Activated CD4-positive, alpha-beta T cell treated with anti-CD3 and anti-CD28 coated beads for 1 hour (primary cell): ENCODE data around the gene TEAD1.

ENCODE experiments used
- DNase-seq: peaks from one replicate; pipeline ENCODE4 v3.0.0-alpha.2; 2020

TEAD1 gene

GRCh38 chr11:12687740-12688139 is 13.5 kb downstream of the TEAD1 start:
- DNase-seq = no peak

GRCh38 chr11:12689029-12689755 is 15.0 kb downstream of the TEAD1 start:
- DNase-seq = no peak

- no peak for DNase-seq
Measured at GRCh38 chr11:12690663-12691062, 16.4 kb downstream of the TEAD1 start.

- no peak for DNase-seq
Measured at GRCh38 chr11:12691473-12691872, 17.3 kb downstream of the TEAD1 start.

- no peak for DNase-seq
Measured at GRCh38 chr11:12692229-12693075, 18.2 kb downstream of the TEAD1 start.

- no peak for DNase-seq
Measured at GRCh38 chr11:12693094-12693478, 18.9 kb downstream of the TEAD1 start.

- no peak for DNase-seq
Measured at GRCh38 chr11:12693479-12694182, 19.4 kb downstream of the TEAD1 start.

GRCh38 chr11:12694183-12694531 is 19.9 kb downstream of the TEAD1 start:
- no peak for DNase-seq

- DNase-seq = no peak
Measured at GRCh38 chr11:12695221-12695794, 21.1 kb downstream of the TEAD1 start.

GRCh38 chr11:12695873-12696272 is 21.7 kb downstream of the TEAD1 start:
- no peak for DNase-seq

GRCh38 chr11:12696911-12697581 is 22.8 kb downstream of the TEAD1 start:
- no peak for DNase-seq

GRCh38 chr11:12698048-12698447 is 23.8 kb downstream of the TEAD1 start:
- DNase-seq = no peak

GRCh38 chr11:12701811-12702592 is 27.8 kb downstream of the TEAD1 start:
- no peak for DNase-seq

GRCh38 chr11:12702999-12703453 is 28.8 kb downstream of the TEAD1 start:
- DNase-seq = no peak

- DNase-seq = no peak
Measured at GRCh38 chr11:12704049-12704448, 29.8 kb downstream of the TEAD1 start.

- no peak for DNase-seq
Measured at GRCh38 chr11:12705874-12706273, 31.7 kb downstream of the TEAD1 start.

GRCh38 chr11:12706545-12707499 is 32.6 kb downstream of the TEAD1 start:
- DNase-seq = no peak

- no peak for DNase-seq
Measured at GRCh38 chr11:12707500-12707880, 33.3 kb downstream of the TEAD1 start.

- DNase-seq = no peak
Measured at GRCh38 chr11:12711496-12711895, 37.3 kb downstream of the TEAD1 start.

GRCh38 chr11:12712132-12712531 is 37.9 kb downstream of the TEAD1 start:
- no peak for DNase-seq

GRCh38 chr11:12715131-12715530 is 40.9 kb downstream of the TEAD1 start:
- no peak for DNase-seq
